H1 (cell line): ENCODE measurements around the gene UFD1. TPM values are rescaled to one million over a fixed set of nuclear protein-coding genes. Genes with fewer than 3 reads are reported as not detected.

ENCODE experiments used
- CTCF ChIA-PET: fragments of 300-600 bp; sonication (Branson Sonifier 250); formaldehyde crosslinking; loops from one replicate; lab custom pipeline; 2021; ENCODE audit not compliant: partially characterized antibody; lab: Charles Lee
- POLR2A ChIA-PET: fragments of 300-600 bp; sonication (Branson Sonifier 250); formaldehyde crosslinking; loops from one replicate; lab custom pipeline; 2021; ENCODE audit warnings: inconsistent platforms; ENCODE audit not compliant: partially characterized antibody; lab: Charles Lee
- DNase-seq, 2 experiments: peaks; one replicate each; pipeline versions ENCODE4 v3.0.0 to v3.0.0-alpha.2; 2010 to 2022; ENCODE audit warnings: low spot score in 2 of 2, low read depth in 1 of 2, mixed read lengths in 1 of 2
- FAIRE-seq: peaks from 2 replicates; lab custom pipeline; 2011; peaks lifted over from hg19 to GRCh38; lab: Jason Lieb, UNC
- H2AFZ ChIP-seq: 2 replicates; pipeline ENCODE4 v1.8.1; 2012; ENCODE audit warnings: low read length, inconsistent platforms
- H2AK5ac ChIP-seq: 2 replicates; pipeline ENCODE4 v1.6.1; 2013; ENCODE audit warnings: low read depth, low read length
- H2BK120ac ChIP-seq: replicated peaks from 2 replicates; pipeline ENCODE3; 2013; ENCODE audit warnings: low read depth, low read length, inconsistent platforms
- H2BK12ac ChIP-seq: 2 replicates; pipeline ENCODE4 v1.6.1; 2013; ENCODE audit warnings: low read depth, low read length
- H2BK15ac ChIP-seq: 2 replicates; pipeline ENCODE4 v1.6.1; 2013; ENCODE audit warnings: low read length
- H2BK20ac ChIP-seq: 2 replicates; pipeline ENCODE4 v1.6.1; 2013; ENCODE audit warnings: low read length
- H2BK5ac ChIP-seq: 2 replicates; pipeline ENCODE4 v1.6.1; 2013; ENCODE audit warnings: low read depth, low read length
- H3K14ac ChIP-seq: 2 replicates; pipeline ENCODE4 v1.6.1; 2013; ENCODE audit warnings: inconsistent platforms; ENCODE audit not compliant: insufficient read length
- H3K18ac ChIP-seq: 2 replicates; pipeline ENCODE4 v1.6.1; 2013; ENCODE audit warnings: low read length; ENCODE audit errors: extremely low read depth
- H3K23ac ChIP-seq: 2 replicates; pipeline ENCODE4 v1.6.1; 2013; ENCODE audit warnings: inconsistent platforms; ENCODE audit not compliant: insufficient read length
- H3K23me2 ChIP-seq: 2 replicates; pipeline ENCODE4 v1.6.1; 2013; ENCODE audit warnings: low read depth, low read length
- H3K27ac ChIP-seq: 2 replicates; pipeline ENCODE4 v1.6.1; 2011; ENCODE audit warnings: low read depth, low read length, inconsistent platforms
- H3K27me3 ChIP-seq, 4 experiments: replicated peaks in 1 of 4; 1 replicate in 1 of 4; 2 replicates in 3 of 4; pipeline versions ENCODE4 v1.6.1 to v1.8.1; 2011 to 2013; ENCODE audit warnings: low read length in 3 of 4, mild to moderate bottlenecking in 3 of 4, inconsistent platforms in 2 of 4, mixed read lengths in 2 of 4, moderate library complexity in 1 of 4; ENCODE audit not compliant: control insufficient read depth in 3 of 4, insufficient read depth in 3 of 4; ENCODE audit errors: extremely low read depth in 1 of 4
- H3K36me3 ChIP-seq, 4 experiments: 2 replicates each; pipeline versions ENCODE4 v1.6.1 to v1.8.1; 2011 to 2013; ENCODE audit warnings: mild to moderate bottlenecking in 4 of 4, low read length in 3 of 4, moderate library complexity in 2 of 4, control low read depth in 1 of 4, inconsistent platforms in 1 of 4; ENCODE audit not compliant: insufficient read depth in 4 of 4, control insufficient read depth in 2 of 4
- H3K4ac ChIP-seq: replicated peaks from 2 replicates; pipeline ENCODE3; 2013; ENCODE audit warnings: low read length, low read depth, mixed read lengths, inconsistent platforms; ENCODE audit not compliant: insufficient read length
- H3K4me1 ChIP-seq, 4 experiments: replicated peaks in 1 of 4; 1 replicate in 1 of 4; 2 replicates in 3 of 4; pipeline versions ENCODE4 v1.6.1 to v1.8.1; 2011 to 2013; ENCODE audit warnings: low read length in 3 of 4, inconsistent platforms in 2 of 4, mixed read lengths in 1 of 4; ENCODE audit not compliant: insufficient read depth in 4 of 4, control insufficient read depth in 3 of 4
- H3K4me2 ChIP-seq, 2 experiments: 2 replicates each; pipeline versions ENCODE4 v1.6.1 to v1.8.1; 2011 to 2013; ENCODE audit warnings: low read depth in 2 of 2, low read length in 2 of 2, control low read depth in 1 of 2, inconsistent platforms in 1 of 2, mild to moderate bottlenecking in 1 of 2; ENCODE audit not compliant: insufficient read depth in 1 of 2
- H3K4me3 ChIP-seq, 4 experiments: fragments of 200-600, 300-600 bp in 1 of 4; sonication (generic), shearing (Covaris generic), sonication (Bioruptor Twin) in 1 of 4; 2 replicates each; pipeline versions ENCODE4 v1.5.1 to v1.8.1; 2011 to 2016; ENCODE audit warnings: low read length in 4 of 4, low read depth in 3 of 4, control low read depth in 2 of 4, inconsistent platforms in 2 of 4, mild to moderate bottlenecking in 2 of 4, mixed read lengths in 1 of 4, moderate library complexity in 1 of 4; ENCODE audit not compliant: insufficient read depth in 2 of 4; ENCODE audit errors: extremely low read depth in 1 of 4
- H3K56ac ChIP-seq: replicated peaks from 2 replicates; pipeline ENCODE3; 2013; ENCODE audit warnings: low read depth, mild to moderate bottlenecking, mixed read lengths, low read length, inconsistent platforms; ENCODE audit not compliant: insufficient read length
- H3K79me1 ChIP-seq: 2 replicates; pipeline ENCODE4 v1.6.1; 2013; ENCODE audit warnings: low read depth, low read length, control low read depth
- H3K79me2 ChIP-seq, 2 experiments: 2 replicates each; pipeline versions ENCODE4 v1.6.1 to v1.8.1; 2012 to 2013; ENCODE audit warnings: low read length in 2 of 2, mild to moderate bottlenecking in 2 of 2, inconsistent platforms in 1 of 2; ENCODE audit not compliant: insufficient read depth in 2 of 2, control insufficient read depth in 1 of 2
- H3K9ac ChIP-seq, 4 experiments: replicated peaks in 1 of 4; 1 replicate in 1 of 4; 2 replicates in 3 of 4; pipeline versions ENCODE4 v1.6.1 to v1.8.1; 2011 to 2013; ENCODE audit warnings: low read depth in 3 of 4, low read length in 3 of 4, control low read depth in 2 of 4, mild to moderate bottlenecking in 2 of 4, moderate library complexity in 2 of 4, inconsistent platforms in 1 of 4; ENCODE audit errors: extremely low read depth in 1 of 4
- H3K9me3 ChIP-seq, 2 experiments: 2 replicates each; pipeline versions ENCODE4 v1.6.1 to v1.8.1; 2012 to 2013; ENCODE audit warnings: mild to moderate bottlenecking in 2 of 2, moderate library complexity in 2 of 2, control low read depth in 1 of 2, inconsistent platforms in 1 of 2, low read depth in 1 of 2, low read length in 1 of 2, mixed read lengths in 1 of 2; ENCODE audit not compliant: insufficient read depth in 2 of 2
- H4K20me1 ChIP-seq, 2 experiments: replicated peaks in 1 of 2; 2 replicates each; pipeline versions ENCODE3 to v1.8.1; 2011 to 2013; ENCODE audit warnings: inconsistent platforms in 2 of 2, low read length in 2 of 2, mild to moderate bottlenecking in 1 of 2; ENCODE audit not compliant: insufficient read depth in 2 of 2, control insufficient read depth in 1 of 2
- H4K5ac ChIP-seq: 2 replicates; pipeline ENCODE4 v1.6.1; 2013; ENCODE audit warnings: low read length, low read depth, mixed read lengths, inconsistent platforms; ENCODE audit not compliant: insufficient read length
- H4K8ac ChIP-seq: 2 replicates; pipeline ENCODE4 v1.8.0; 2013; ENCODE audit warnings: mild to moderate bottlenecking, moderate library complexity, low read length, inconsistent platforms; ENCODE audit not compliant: insufficient read depth; ENCODE audit errors: extremely low read depth
- H4K91ac ChIP-seq: replicated peaks from 2 replicates; pipeline ENCODE3; 2013; ENCODE audit warnings: low read length, mixed read lengths, inconsistent platforms; ENCODE audit not compliant: insufficient read length
- EGR1 ChIP-seq: IDR thresholded peaks from 2 replicates; pipeline ENCODE4 v1.6.1; 2011; ENCODE audit warnings: low read depth, low read length, borderline replicate concordance
- POLR2AphosphoS5 ChIP-seq: IDR thresholded peaks from 2 replicates; pipeline ENCODE4 v1.6.1; 2011; ENCODE audit warnings: low read depth, low read length
- WGBS, 2 experiments: shearing (Covaris generic) in 1 of 2; methylation state at CpG; one replicate each; pipeline versions ENCODE4 v1.1.6 to v1.1.7; 2013 to 2015; ENCODE audit warnings: low lambda C conversion rate in 2 of 2, mixed read lengths in 2 of 2, inconsistent platforms in 1 of 2, low coverage in 1 of 2, missing lambda C conversion rate in 1 of 2; ENCODE audit not compliant: insufficient replicate concordance in 2 of 2, insufficient coverage in 1 of 2, insufficient read length in 1 of 2; ENCODE audit errors: extremely low coverage in 1 of 2, missing lambda C conversion rate in 1 of 2; 5-methylcytosine and 5-hydroxymethylcytosine counted together
- polyA plus RNA-seq, 7 experiments: library from polyadenylated mRNA; depleted of rRNA in 3 of 7; stranded (reverse) in 5 of 7; unstranded in 2 of 7; fragments of >200 nt in 5 of 7; fragments of 200-250 nt in 2 of 7; gene quantifications; 1 replicate in 5 of 7; 2 replicates in 1 of 7; 4 replicates in 1 of 7; pipeline versions ENCODE4 v1.2.1 to v1.2.3, GENCODE V29; 2011 to 2013; ENCODE audit warnings: missing spikeins in 2 of 7, mixed read lengths in 2 of 7
- total RNA-seq: library from RNA; stranded (reverse); fragmentation: NEBNext Ultra II Directional; extraction: Animal tissue kit (Norgen Biotek cat#: 25700); gene quantifications from 2 replicates; pipeline ENCODE4 v1.2.1, GENCODE V29; 2021

The UFD1 gene
- total and polyA plus RNA-seq, 2 of the 8 experiments (the other 6 are each of a cell fraction or from before 2014, with no cell fraction given) = 74.6 to 116 TPM

GRCh38 chr22:19518635-19519034 lies 39.6 kb upstream of the UFD1 start:
- H3K27me3 ChIP-seq = peaks cover 0 to 20% (median 14%) of the 10 kb centered on the region in 4 experiments; a peak in 6 of 7 replicates
- no peaks in the 10 kb centered on the region for H3K9me3 ChIP-seq
- H3K56ac ChIP-seq = no peak overlapping the region
- no peak overlapping the region for H3K18ac ChIP-seq
- no peak overlapping the region for H3K4me2 ChIP-seq
- POLR2A ChIA-PET = interaction anchor here (1.1 kb wide), 1 partner anchor 111 kb away, joined by 4 read pairs; no protein-coding TSS in a partner anchor
- H3K4ac ChIP-seq = no peak overlapping the region
- H3K27ac ChIP-seq = no peak overlapping the region
- no peak for TF ChIP-seq EGR1
- TF ChIP-seq POLR2AphosphoS5 = no peak
- TF ChIP-seq, all 59 proteins: peak for 0
- Histone ChIP-seq H4K91ac (no peak overlapping the region), H3K36me3 (peaks cover 2 to 23% (median 7%) of the 10 kb centered on the region in 4 experiments; a peak in 7 of 8 replicates), H2BK12ac (no peak overlapping the region), H2BK5ac (no peak overlapping the region), H3K14ac (no peak overlapping the region), H2AFZ (no peak overlapping the region), H2AK5ac (no peak overlapping the region), H3K9ac (no peak overlapping the region), H3K4me3 (no peak overlapping the region), H3K79me2 (no peaks in the 10 kb centered on the region), H3K23ac (no peak overlapping the region), H3K23me2 (peaks cover 9% of the 10 kb centered on the region; the same call in 1 of the 2 replicates), H2BK15ac (no peak overlapping the region), H4K20me1 (peaks cover 0 to 15% of the 10 kb centered on the region in 2 experiments), H4K5ac (no peak overlapping the region), H2BK20ac (no peak overlapping the region), H3K79me1 (no peaks in the 10 kb centered on the region), H2BK120ac (no peak overlapping the region), H4K8ac (no peak overlapping the region), H3K4me1 (peaks cover 0 to 13% (median 9%) of the 10 kb centered on the region in 4 experiments; a peak in 6 of 7 replicates)
- CTCF ChIA-PET = interaction anchor here (0.6 to 0.8 kb wide), 3 partner anchors 16 to 111 kb away, joined by 3 to 4 read pairs (median 3); no protein-coding TSS in a partner anchor
- FAIRE-seq (no peak), DNase-seq (no peak)
- WGBS, 2 experiments = 93% methylated on average over 10 of the region's 10 CpGs; no CpG with 5 or more reads in 1 of the 2 experiments
